Measurements from ENCODE around the gene ZDHHC21.

ZDHHC21 gene

DNA sequence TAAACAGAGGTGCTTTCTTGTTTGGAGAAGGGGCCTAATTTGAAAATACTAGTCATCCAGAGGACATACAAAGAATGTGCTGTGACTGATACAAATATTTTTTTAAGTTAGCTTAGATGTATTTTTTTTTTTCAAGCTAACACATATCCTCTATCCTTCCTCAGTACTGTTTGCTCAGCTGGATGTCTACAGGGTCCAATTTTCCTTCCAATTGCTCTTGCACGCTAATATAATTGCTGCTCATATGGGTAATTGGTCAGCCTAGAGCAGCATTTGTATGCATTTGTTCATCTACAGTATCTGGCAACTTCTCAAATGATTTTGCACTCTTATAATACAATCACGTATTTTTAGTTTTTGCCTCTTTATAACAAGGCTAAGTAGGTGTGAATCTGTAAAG lies 84.7 kb downstream of the ZDHHC21 start:
- Histone ChIP-seq H3K4me3 (ENCODE audit: low read depth in 1 of 2, low read length in 1 of 2) (no peak overlapping the region), H3K4me1 (ENCODE audit: control insufficient read depth in 1 of 2, insufficient read depth in 1 of 2, low read depth in 1 of 2, low read length in 1 of 2) (no peaks in the 10 kb centered on the region), H3K9me3 (no peaks in the 10 kb centered on the region), H3K27me3 (no peaks in the 10 kb centered on the region), H3K27ac (no peak overlapping the region), H3K36me3 (no peaks in the 10 kb centered on the region)
- TF ChIP-seq CTCF (IDR thresholded peaks at IDR 0.05), result no peak

DNA sequence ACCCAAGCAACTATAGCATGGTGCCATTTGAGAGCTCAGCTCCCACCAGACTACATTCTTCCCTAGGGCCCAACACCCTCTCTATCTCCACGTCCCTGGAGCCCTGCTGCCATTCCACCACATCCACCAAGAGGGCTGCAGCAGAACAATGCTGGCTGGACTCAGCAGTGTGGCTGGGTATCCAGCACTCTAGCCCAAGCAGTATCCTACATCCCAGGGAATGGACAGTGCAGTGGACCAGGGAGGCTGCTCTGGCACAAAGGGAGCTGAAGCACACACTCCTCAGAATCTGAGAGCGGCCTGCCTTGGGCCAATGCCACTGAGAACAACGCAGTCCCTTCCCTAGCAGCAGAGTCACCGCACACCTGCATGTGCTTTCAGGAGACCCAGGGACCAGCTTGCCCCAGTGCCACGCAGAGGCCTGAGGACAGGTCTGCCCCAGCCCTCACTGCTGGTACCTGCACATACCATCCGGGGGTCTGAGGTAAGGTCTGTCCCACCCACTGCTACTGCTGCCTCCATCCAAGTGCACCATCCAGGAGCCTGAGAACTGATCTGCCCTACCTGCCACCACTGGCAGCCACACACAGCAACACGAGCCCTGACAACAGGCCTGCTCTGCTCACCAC lies 95.9 kb downstream of the ZDHHC21 start:
- no peak for TF ChIP-seq CTCF (IDR thresholded peaks at IDR 0.05)
- no peaks in the 10 kb centered on the region for H3K36me3 ChIP-seq
- H3K27ac ChIP-seq, result no peak overlapping the region
- H3K27me3 ChIP-seq, result no peaks in the 10 kb centered on the region
- H3K9me3 ChIP-seq, result no peaks in the 10 kb centered on the region
- H3K4me1 ChIP-seq (ENCODE audit: control insufficient read depth in 1 of 2, insufficient read depth in 1 of 2, low read depth in 1 of 2, low read length in 1 of 2), result no peaks in the 10 kb centered on the region
- H3K4me3 ChIP-seq (ENCODE audit: low read depth in 1 of 2, low read length in 1 of 2), result no peak overlapping the region

- Histone ChIP-seq H3K4me1 (ENCODE audit: control insufficient read depth in 1 of 2, insufficient read depth in 1 of 2, low read depth in 1 of 2, low read length in 1 of 2) (no peaks in the 10 kb centered on the region), H3K4me3 (ENCODE audit: low read depth in 1 of 2, low read length in 1 of 2) (no peak overlapping the region), H3K27me3 (no peaks in the 10 kb centered on the region), H3K27ac (no peak overlapping the region), H3K36me3 (no peaks in the 10 kb centered on the region), H3K9me3 (no peaks in the 10 kb centered on the region)
- TF ChIP-seq CTCF (IDR thresholded peaks at IDR 0.05), result no peak
Observed at GRCh38 chr9:14593406-14593805, 99.8 kb downstream of the ZDHHC21 start.

DNA sequence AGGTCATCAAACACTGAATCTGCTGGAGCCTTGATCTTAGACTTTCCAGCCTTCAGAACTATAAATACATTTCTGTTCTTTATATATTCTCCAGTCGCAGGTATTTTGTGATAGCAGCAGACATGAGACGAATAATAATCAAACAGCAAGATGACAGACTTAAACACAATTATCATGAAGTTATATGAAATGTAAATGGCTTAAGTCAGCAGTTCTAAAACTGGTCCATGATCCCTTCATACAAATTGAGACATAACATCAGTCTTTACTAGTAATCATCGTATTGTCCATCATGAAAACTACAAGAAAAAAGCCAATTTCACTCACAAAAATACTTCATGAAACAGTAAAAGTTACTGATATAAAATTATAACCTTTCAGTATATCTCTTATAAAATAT lies 101.8 kb downstream of the ZDHHC21 start:
- no peaks in the 10 kb centered on the region for H3K27me3 ChIP-seq
- no peaks in the 10 kb centered on the region for H3K9me3 ChIP-seq
- H3K27ac ChIP-seq, result no peak overlapping the region
- H3K36me3 ChIP-seq, result no peaks in the 10 kb centered on the region
- H3K4me3 ChIP-seq (ENCODE audit: low read depth in 1 of 2, low read length in 1 of 2), result no peak overlapping the region
- TF ChIP-seq CTCF (IDR thresholded peaks at IDR 0.05), result no peak
- no peaks in the 10 kb centered on the region for H3K4me1 ChIP-seq (ENCODE audit: control insufficient read depth in 1 of 2, insufficient read depth in 1 of 2, low read depth in 1 of 2, low read length in 1 of 2)

DNA sequence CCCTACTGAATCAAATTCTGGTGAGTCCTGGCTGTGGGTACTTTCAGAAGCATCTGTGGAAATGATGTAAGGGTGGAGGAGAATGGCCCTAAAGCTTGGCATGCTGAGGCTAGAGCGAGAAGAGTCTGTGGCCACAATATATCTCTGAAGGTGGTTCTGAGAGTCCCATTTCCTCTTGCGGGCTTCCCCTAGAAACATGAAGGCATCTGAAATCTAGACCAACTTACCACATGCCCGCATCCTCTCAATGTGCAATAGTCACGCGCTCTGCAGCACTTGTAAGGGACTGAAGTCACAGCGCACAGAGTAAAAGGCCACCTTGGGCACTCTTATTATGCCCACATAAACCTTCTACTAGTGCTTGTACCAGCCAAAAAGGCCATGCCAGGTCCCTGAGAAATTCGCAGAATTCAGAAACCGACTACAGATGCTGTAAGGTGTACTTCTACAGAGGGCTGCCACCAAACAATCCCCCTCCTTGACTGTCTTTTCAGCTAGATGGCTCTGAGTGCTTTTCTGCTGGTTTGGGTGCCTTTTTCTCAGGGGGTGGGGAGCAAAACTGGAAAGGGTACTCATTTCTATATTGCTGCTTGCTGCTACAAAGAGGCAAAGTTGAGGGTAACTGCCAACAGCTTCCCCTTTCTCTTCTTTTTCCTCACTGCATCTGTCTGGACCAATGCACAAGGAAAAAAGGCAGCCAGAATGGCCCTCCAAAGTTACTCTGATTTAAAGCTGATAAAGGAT lies 107.3 kb downstream of the ZDHHC21 start:
- Histone ChIP-seq H3K4me3 (ENCODE audit: low read depth in 1 of 2, low read length in 1 of 2) (no peak overlapping the region), H3K4me1 (ENCODE audit: control insufficient read depth in 1 of 2, insufficient read depth in 1 of 2, low read depth in 1 of 2, low read length in 1 of 2) (no peaks in the 10 kb centered on the region), H3K27me3 (no peaks in the 10 kb centered on the region), H3K9me3 (no peaks in the 10 kb centered on the region), H3K27ac (no peak overlapping the region), H3K36me3 (no peaks in the 10 kb centered on the region)
- TF ChIP-seq CTCF (IDR thresholded peaks at IDR 0.05), result no peak
